ENCODE data around the gene KIN.
"Not testable (repeated sequence)": the region's sequence is repeated elsewhere in the genome, so short reads cannot be mapped to it uniquely, and the experiment has no call there.

The KIN gene

GRCh38 chr10:7794251-7795026 lies 6.6 kb upstream of the KIN start:
- DNase-seq = no peak

GRCh38 chr10:7792541-7792940 lies 4.7 kb upstream of the KIN start:
- no peak for DNase-seq

- peak in 1 of 2 experiments; percentile 48 for DNase-seq
Measured at GRCh38 chr10:7789390-7789789, 1.6 kb upstream of the KIN start.

GRCh38 chr10:7788639-7789286 lies 970 bp upstream of the KIN start:
- DNase-seq = peak in 1 of 2 experiments; percentile 26

- no peak for DNase-seq
Measured at GRCh38 chr10:7787150-7787856, 490 bp downstream of the KIN start.

- no peak for DNase-seq
Measured at GRCh38 chr10:7786430-7786829, 1.4 kb downstream of the KIN start.

GRCh38 chr10:7782194-7782593 lies 5.6 kb downstream of the KIN start:
- DNase-seq = not testable (repeated sequence)

- no peak for DNase-seq
Measured at GRCh38 chr10:7776777-7777176, 11.0 kb downstream of the KIN start.

- peak; percentile 54 to 79 for DNase-seq
Measured at GRCh38 chr10:7773845-7774801, 13.7 kb downstream of the KIN start.

GRCh38 chr10:7768417-7768816 lies 19.4 kb downstream of the KIN start:
- DNase-seq = no peak

- no peak for DNase-seq
Measured at GRCh38 chr10:7767209-7767608, 20.6 kb downstream of the KIN start.

GRCh38 chr10:7766241-7766640 lies 21.6 kb downstream of the KIN start:
- no peak for DNase-seq

GRCh38 chr10:7763929-7764328 lies 23.9 kb downstream of the KIN start:
- DNase-seq = no peak

- DNase-seq = peak; percentile 5 to 53
Measured at GRCh38 chr10:7756360-7756992, 31.3 kb downstream of the KIN start.

- DNase-seq = no peak
Measured at GRCh38 chr10:7755103-7755502, 32.7 kb downstream of the KIN start.

- DNase-seq = no peak
Measured at GRCh38 chr10:7752251-7752650, 35.5 kb downstream of the KIN start.

- no peak for DNase-seq
Measured at GRCh38 chr10:7750222-7750621, 37.6 kb downstream of the KIN start.

GRCh38 chr10:7748637-7749036 lies 39.2 kb downstream of the KIN start:
- DNase-seq = not testable (repeated sequence)

- no peak for DNase-seq
Measured at GRCh38 chr10:7744307-7744706, 43.5 kb downstream of the KIN start.

GRCh38 chr10:7738536-7739407 lies 49.0 kb downstream of the KIN start:
- peak; percentile 50 to 75 for DNase-seq

GRCh38 chr10:7734821-7735220 lies 53.0 kb downstream of the KIN start:
- DNase-seq = no peak
